ENCODE data around the gene RAB11FIP4. TPM values are rescaled to one million over a fixed set of nuclear protein-coding genes. Genes with fewer than 3 reads are reported as not detected.

RAB11FIP4 gene
- total and polyA plus RNA-seq, 2 of the 8 experiments (the other 6 are each of a cell fraction or from before 2014, with no cell fraction given) = 21.7 to 53.2 TPM

- TF ChIP-seq CHD7 (IDR thresholded peaks at IDR 0.05; ENCODE audit: insufficient replicate concordance, low read length) = no peak
- TF ChIP-seq NANOG (IDR thresholded peaks at IDR 0.05; ENCODE audit: insufficient read depth, low read depth, low read length, poor library complexity, severe bottlenecking) = no peak
- TF ChIP-seq EZH2 (IDR thresholded peaks at IDR 0.05; ENCODE audit: low read depth, low read length, severe bottlenecking) = no peak
- no peak for TF ChIP-seq ASH2L (IDR thresholded peaks at IDR 0.05; ENCODE audit: low read length)
- TF ChIP-seq SIRT6 (IDR thresholded peaks at IDR 0.05; ENCODE audit: low read length) = no peak
- TF ChIP-seq TCF12 (IDR thresholded peaks at IDR 0.05; ENCODE audit: low read depth, low read length) = no peak
- TF ChIP-seq CREB1 (IDR thresholded peaks at IDR 0.05) = no peak
These were observed 172.8 kb downstream of the RAB11FIP4 start (continued) for GRCh38 chr17:31564291-31564690.
